NCI-H526 (cell line): ENCODE results near the gene CCSER2.

Experiments used
- DNase-seq, 2 experiments: peaks; one replicate each; lab custom pipeline; 2025; lab: John Stamatoyannopoulos, UW

Gene CCSER2

DNA sequence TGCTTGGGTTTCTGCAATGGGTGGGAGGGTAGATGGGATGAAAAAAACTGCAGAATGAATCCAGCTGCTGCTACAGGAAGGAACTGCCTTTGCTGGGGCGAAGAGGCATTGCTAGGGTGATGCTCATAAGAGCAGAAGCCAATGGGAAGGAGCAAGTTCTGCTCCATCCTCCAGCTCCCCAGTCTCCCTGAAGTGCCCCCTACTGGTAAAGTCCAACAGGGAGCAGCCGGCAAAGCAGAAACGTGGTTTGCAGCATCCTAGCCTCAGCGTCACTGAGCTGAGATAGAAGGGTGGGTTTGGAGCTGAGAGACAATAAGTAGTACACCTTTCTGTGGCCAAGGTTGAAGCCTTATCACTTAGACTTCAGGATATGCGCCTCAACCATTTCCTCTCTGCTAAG lies 220.5 kb downstream of the CCSER2 start:
- DNase-seq = peak in 1 of 2 experiments; percentile 13

- DNase-seq = no peak
These were observed 221.2 kb downstream of the CCSER2 start for GRCh38 chr10:84549368-84550165.

- no peak for DNase-seq
These were observed 222.5 kb downstream of the CCSER2 start for GRCh38 chr10:84550756-84551436.

DNA sequence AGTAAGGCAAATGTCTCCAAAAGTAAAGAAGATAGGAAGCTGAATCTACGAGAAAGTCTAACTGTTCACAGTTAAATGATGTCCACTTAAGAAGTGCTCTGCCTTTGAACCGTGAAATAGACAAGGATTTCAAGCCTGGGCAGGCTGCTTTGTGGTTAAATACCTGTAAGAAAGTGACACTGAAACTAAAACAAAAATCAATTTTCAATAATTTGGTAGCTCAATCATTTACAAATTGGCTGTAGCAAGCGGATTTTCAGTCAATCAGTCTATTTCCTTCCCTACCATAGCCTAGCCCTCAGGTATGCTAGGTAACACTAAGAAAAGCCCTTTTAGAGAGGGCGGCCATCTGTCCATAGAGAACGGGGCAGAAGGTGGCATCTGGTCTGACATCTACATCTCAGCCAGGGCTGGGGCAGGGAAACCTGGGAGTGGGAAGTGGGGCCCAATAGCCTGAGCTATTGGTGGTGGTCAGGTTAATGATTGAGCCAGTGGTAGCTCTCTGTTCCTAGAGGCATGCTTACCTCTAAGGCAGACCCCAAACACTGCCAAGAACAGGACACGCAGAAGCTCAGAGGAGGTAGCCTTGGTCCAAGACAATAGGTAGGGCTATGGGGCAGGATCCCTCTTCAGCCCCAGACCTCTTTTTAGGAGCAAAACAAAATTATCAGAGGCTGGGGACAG lies 223.2 kb downstream of the CCSER2 start:
- DNase-seq = no peak

DNA sequence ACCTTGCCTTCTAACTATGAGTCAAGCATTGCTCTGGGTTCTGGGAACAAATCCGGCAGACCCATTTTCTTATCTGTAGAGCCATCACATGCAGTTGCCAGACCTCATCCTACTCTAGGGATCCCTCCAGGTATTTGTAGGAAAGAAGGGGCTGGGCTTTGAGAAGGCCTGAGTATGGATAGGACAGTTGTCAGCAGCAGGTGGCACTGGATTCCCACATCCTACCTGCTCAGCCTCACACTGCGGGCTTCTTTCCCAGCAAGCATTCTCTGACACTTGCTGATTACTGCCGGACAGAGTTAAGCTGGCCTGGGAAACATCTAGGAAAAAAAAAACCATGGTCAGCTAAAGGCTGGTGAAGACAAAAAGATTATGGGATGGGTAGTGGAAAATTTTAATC lies 224.1 kb downstream of the CCSER2 start:
- peak in 1 of 2 experiments; percentile 30 for DNase-seq

DNA sequence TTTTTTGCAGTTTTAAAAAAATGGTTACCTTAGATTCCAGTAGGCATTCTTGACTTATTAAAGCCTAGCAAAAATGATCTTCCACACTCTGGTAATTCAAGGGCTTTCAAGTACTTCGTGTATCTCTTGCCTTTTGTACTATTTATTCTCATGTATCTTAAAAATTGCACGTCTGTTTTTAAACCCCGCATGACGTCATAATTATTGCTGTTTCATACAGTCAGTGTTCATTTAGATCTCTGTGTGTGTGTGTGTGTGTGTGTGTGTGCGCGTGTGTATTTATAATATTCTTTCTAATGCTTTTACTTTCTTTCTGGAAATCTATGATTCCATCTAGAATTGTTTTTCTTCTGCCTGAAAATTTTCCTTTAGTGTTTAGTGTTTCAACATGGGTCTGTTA lies 234.2 kb downstream of the CCSER2 start:
- no peak for DNase-seq

- peak in 1 of 2 experiments; percentile 9 for DNase-seq
These were observed 235.0 kb downstream of the CCSER2 start for GRCh38 chr10:84563355-84563754.

DNA sequence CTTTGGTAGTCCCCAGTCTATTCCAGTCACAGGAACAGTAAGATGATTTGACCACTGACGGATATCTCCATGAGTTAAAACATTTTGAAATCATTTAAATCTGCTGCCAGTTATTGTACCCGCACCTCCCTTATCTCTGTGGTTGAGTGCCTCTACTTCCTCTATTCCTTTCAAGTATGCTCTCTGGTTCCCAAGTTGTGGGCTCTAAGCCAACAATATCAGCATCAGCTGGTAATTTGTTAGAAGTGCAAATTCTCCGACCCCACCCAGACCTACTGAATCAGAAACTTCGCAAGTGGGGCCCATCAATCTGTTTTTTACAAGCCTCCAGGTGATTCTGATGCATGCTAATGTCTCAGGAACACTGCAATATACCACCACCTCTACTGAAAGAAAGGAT lies 235.5 kb downstream of the CCSER2 start:
- DNase-seq = no peak

DNA sequence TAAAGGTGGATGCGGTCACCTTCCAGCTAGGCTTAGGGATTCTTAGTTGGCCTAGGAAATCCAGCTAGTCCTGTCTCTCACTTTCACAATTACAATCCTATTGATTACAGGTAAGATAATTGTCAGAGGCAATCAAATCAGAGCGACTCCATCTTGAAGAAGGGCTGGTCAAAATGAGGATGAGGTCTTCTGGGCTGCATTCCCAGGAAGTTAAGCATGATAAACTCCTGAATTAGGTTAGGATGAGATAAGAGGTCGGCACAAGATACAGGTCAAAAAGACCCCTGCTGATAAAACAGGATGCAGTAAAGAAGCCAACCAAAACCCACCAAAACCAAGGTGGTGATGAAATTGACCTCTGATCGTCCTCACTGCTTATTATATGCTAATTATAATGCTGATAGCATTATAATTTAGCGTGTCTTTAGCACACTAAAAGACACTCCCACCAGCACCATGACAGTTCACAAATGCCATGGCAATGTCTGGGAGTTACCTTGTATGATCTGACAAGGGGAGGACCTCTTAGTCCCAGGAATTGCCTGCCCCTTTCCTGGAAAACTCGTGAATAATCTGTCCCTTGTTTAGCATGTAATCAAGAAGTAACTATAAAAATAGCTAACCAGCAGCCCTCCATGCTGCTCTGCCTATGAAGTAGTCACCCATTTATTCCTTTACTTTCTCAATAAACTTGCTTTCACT lies 237.6 kb downstream of the CCSER2 start:
- no peak for DNase-seq

- no peak for DNase-seq
These were observed 238.7 kb downstream of the CCSER2 start for GRCh38 chr10:84567133-84567532.
